Heart right ventricle (tissue), 16 donors: ENCODE measurements around the gene C15orf39. TPM values are rescaled to one million over a fixed set of nuclear protein-coding genes. Genes with fewer than 3 reads are reported as not detected.
A peak's percentile ranks its signal among the peaks of the same experiment; 100 is the strongest.

Experiments used
- ATAC-seq, 8 donors: fragments of 200-7000 bp; cut with Tn5 transposase; one replicate each; pipeline ENCODE4 v1.9.1; 2020; ENCODE audit warnings: mild to moderate bottlenecking in 8 of 8, moderate library complexity in 8 of 8, moderate number of reproducible peaks in 1 of 8
- DNase-seq, 2 donors: peaks; one replicate each; pipeline ENCODE4 v3.0.0-alpha.2; 2020
- H3K27ac ChIP-seq, 10 donors: fragments of 200-600 bp; sonication (generic) in 2 of 10; one replicate each; pipeline versions ENCODE4 v1.5.0 to v1.8.0; 2020 to 2022; ENCODE audit warnings: mild to moderate bottlenecking in 3 of 10
- H3K27me3 ChIP-seq, 7 donors: fragments of 200-600 bp; one replicate each; pipeline ENCODE4 v1.8.0; 2021 to 2022; ENCODE audit warnings: mild to moderate bottlenecking in 2 of 7
- H3K36me3 ChIP-seq, 9 donors: fragments of 200-600 bp; sonication (generic) in 1 of 9; one replicate each; pipeline versions ENCODE4 v1.5.0 to v1.8.0; 2020 to 2022; ENCODE audit warnings: mild to moderate bottlenecking in 2 of 9
- H3K4me1 ChIP-seq, 9 donors: fragments of 200-600 bp; sonication (generic) in 1 of 9; one replicate each; pipeline versions ENCODE4 v1.5.0 to v1.8.0; 2020 to 2022; ENCODE audit warnings: mild to moderate bottlenecking in 4 of 9
- H3K4me3 ChIP-seq, 10 donors: fragments of 200-600 bp; sonication (generic) in 2 of 10; one replicate each; pipeline versions ENCODE4 v1.5.0 to v1.8.0; 2020 to 2022; ENCODE audit warnings: mild to moderate bottlenecking in 7 of 10, moderate library complexity in 2 of 10
- H3K9me3 ChIP-seq, 11 donors: fragments of 200-600 bp in 10 of 11; sonication (generic) in 2 of 11; one replicate each; pipeline versions ENCODE4 v1.5.0 to v1.8.0; 2013 to 2022; ENCODE audit warnings: mild to moderate bottlenecking in 2 of 11, control low read depth in 1 of 11, moderate library complexity in 1 of 11
- WGBS, 2 donors: extraction: QIAGEN DNeasy Blood & Tissue Kit; methylation state at CpG; one replicate each; pipeline ENCODE4 v1.1.7; 2013; ENCODE audit warnings: inconsistent platforms in 1 of 2; 5-methylcytosine and 5-hydroxymethylcytosine counted together
- intact Hi-C, 10 donors: fragments of 100-400 bp; cut with DNase I; formaldehyde crosslinking; loops; one replicate each; pipeline versions ENCODE4 v1.11.1 to v1.14.2; 2022
- polyA plus RNA-seq, 2 donors: library from polyadenylated mRNA; stranded (reverse); fragments of 200-250 nt; gene quantifications; one replicate each; pipeline ENCODE4 v1.2.3, GENCODE V29; 2013
- total RNA-seq, 10 donors: library from RNA; stranded (reverse); fragmentation: NEBNext Ultra II Directional in 3 of 10; extraction: Animal tissue kit (Norgen Biotek cat#: 25700) in 3 of 10; gene quantifications; one replicate each; pipeline versions ENCODE4 v1.2.1 to v1.2.4, GENCODE V29; 2021 to 2023
- TF ChIP-seq, protein P1 (sequence below), 9 donors: fragments of 200-600 bp; sonication (generic) in 2 of 9; IDR thresholded peaks; one replicate each; pipeline versions ENCODE4 v1.5.0 to v1.8.0; 2021 to 2022; ENCODE audit warnings: antibody characterized with exemption in 9 of 9, mild to moderate bottlenecking in 5 of 9, moderate library complexity in 1 of 9
- donor health status: Arrhythmogenic right ventricular cardiomyopathy.
- donor health status: ischemic (EF 13 %, LVEDD 7.1; RV severe dilation, severe dysfunction).
- donor health status: healthy with polysubstance abuse.
- donor health status: DM: no; HTN: yes; CAD: no.
- donor health status: DM: no; HTN: no; CAD: no.
- donor health status: ischemic (EF 25% LVEDD 6.9; RV normal size, moderate dysfunction).
- donor health status: ischemic (EF 25% LVEDD 5.7; RV mildly dilated, moderate dysfunction).
- donor health status: healthy.
- donor health status: DM: yes; HTN: yes; CAD: no.
- donor health status: Ischemic cardiomyopathy.
- donor health status: ischemic (EF 35%, LVEDD 5.7; RV mildly dilated, moderate dysfunction).
- donor health status: nonischemic (EF 11% LVEDD 7.7; RV severe dilation, severe dysfunction).
- donor health status: DM: yes; HTN: yes; CAD: no.
- donor health status: PGD.
- donor health status: ischemic (EF 29% LVEDD 5.4; RV normal size, mild dysfunction).
- donor health status: nonischemic (EF 23%, LVEDD 6.1; RV moderate dilation, normal function).

Gene C15orf39
- total and polyA plus RNA-seq, 12 donors = 6.9 to 23.7 (median 14.2) TPM

DNA sequence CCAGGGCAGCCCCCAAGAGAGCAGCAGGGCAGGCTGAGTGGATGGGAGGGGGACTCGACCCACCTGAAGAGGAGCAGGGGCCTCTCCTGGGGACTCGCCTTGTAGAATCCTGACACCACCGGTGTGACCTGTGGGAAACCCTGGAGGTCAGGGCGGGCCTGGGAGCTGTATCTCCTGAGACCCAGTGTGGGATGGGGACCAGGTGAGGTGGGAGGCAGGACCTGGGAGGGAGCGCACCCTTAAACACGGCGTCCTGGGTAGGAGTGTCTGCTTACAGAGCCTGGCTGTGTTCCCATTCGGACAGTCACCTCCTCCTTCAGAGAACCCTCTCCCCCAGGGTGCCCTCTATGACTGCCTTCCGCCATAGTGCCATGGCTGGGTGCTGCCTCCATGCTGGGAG is 27.1 kb downstream of the C15orf39 start:
- Histone ChIP-seq H3K4me3 (no peak overlapping the region), H3K27ac (no peak overlapping the region), H3K27me3 (peaks cover 0 to 13% (median 0%) of the 10 kb centered on the region in 7 donors), H3K9me3 (no peaks in the 10 kb centered on the region), H3K4me1 (peaks cover 0 to 7% (median 0%) of the 10 kb centered on the region in 9 donors), H3K36me3 (no peaks in the 10 kb centered on the region)
- DNase-seq (no peak), ATAC-seq (no peak)
- TF ChIP-seq, protein P1, sequence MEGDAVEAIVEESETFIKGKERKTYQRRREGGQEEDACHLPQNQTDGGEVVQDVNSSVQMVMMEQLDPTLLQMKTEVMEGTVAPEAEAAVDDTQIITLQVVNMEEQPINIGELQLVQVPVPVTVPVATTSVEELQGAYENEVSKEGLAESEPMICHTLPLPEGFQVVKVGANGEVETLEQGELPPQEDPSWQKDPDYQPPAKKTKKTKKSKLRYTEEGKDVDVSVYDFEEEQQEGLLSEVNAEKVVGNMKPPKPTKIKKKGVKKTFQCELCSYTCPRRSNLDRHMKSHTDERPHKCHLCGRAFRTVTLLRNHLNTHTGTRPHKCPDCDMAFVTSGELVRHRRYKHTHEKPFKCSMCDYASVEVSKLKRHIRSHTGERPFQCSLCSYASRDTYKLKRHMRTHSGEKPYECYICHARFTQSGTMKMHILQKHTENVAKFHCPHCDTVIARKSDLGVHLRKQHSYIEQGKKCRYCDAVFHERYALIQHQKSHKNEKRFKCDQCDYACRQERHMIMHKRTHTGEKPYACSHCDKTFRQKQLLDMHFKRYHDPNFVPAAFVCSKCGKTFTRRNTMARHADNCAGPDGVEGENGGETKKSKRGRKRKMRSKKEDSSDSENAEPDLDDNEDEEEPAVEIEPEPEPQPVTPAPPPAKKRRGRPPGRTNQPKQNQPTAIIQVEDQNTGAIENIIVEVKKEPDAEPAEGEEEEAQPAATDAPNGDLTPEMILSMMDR (IDR thresholded peaks at IDR 0.05) = no peak
- WGBS, 2 donors = 91 to 95% methylated on average over 9 of the region's 9 CpGs
- intact Hi-C loops = no loop called here

DNA sequence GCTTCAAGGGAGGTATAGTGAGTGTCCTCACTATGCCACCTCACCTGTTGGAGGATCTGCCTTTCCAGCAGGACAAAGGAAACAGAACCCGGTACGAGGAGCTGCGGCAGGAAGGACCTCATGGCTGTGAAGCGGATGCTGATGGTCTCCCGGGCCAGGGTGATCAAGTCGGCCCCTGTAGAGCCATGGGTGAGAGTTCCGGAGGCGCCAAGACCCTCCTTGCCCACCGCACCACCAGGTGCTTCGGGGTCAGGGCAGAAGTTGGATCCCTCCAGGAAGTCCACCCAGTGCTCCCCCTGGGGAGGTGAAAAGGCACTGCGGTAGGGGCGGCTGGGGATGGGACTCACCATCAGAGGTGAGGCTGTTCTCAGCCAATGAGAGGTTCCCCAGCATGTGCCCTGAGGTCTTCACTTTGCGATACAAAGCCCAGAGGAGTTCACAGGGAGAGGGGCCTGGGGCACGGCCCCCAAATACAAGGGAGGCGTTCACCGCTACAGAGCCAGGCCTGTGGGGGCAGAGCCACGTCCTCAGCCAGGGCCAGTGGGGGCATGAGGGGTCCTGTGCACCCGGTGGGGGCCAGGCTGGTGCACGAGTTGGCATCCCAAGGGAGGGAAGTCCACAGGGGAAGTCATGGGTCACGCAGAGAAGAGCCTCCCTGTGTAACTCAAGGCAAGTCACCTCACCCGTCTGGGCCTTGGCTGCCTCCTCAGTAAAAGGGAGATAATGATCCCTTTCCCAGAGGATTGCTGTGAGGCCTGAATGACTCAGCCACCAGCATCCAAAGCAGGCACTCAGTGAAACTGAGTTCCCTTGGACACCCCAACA is 27.7 kb downstream of the C15orf39 start:
- H3K9me3 ChIP-seq = no peaks in the 10 kb centered on the region
- TF ChIP-seq, protein P1 (IDR thresholded peaks at IDR 0.05) = no peak
- intact Hi-C loops = loop anchor here in 1 of 10 donors (5.0 kb wide), 1 partner anchor 88 kb away; no protein-coding TSS in a partner anchor
- no peak for ATAC-seq
- WGBS, 2 donors = 91 to 93% methylated on average over 21 of the region's 21 CpGs
- peaks cover 0 to 16% (median 0%) of the 10 kb centered on the region in 7 donors for H3K27me3 ChIP-seq
- no peaks in the 10 kb centered on the region for H3K36me3 ChIP-seq
- peaks cover 0 to 7% (median 0%) of the 10 kb centered on the region in 9 donors for H3K4me1 ChIP-seq
- no peak overlapping the region for H3K4me3 ChIP-seq
- no peak for DNase-seq
- H3K27ac ChIP-seq = no peak overlapping the region

DNA sequence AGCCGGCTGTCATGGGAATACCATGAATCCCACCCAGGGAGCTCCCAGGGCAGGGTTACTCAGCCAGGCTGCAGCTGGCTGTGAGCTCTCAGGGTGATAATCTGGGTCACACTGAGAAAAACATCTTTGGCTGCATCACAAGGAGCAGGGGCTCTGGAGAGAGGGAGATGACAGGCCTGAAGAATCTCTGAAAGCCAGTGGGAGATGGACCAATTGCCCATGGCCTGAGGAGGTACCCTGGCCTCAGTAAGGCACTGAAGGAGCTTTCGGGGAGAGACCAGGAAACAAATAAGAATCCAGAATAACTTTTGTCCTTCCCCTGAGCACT is 28.3 kb downstream of the C15orf39 start:
- DNase-seq = no peak

DNA sequence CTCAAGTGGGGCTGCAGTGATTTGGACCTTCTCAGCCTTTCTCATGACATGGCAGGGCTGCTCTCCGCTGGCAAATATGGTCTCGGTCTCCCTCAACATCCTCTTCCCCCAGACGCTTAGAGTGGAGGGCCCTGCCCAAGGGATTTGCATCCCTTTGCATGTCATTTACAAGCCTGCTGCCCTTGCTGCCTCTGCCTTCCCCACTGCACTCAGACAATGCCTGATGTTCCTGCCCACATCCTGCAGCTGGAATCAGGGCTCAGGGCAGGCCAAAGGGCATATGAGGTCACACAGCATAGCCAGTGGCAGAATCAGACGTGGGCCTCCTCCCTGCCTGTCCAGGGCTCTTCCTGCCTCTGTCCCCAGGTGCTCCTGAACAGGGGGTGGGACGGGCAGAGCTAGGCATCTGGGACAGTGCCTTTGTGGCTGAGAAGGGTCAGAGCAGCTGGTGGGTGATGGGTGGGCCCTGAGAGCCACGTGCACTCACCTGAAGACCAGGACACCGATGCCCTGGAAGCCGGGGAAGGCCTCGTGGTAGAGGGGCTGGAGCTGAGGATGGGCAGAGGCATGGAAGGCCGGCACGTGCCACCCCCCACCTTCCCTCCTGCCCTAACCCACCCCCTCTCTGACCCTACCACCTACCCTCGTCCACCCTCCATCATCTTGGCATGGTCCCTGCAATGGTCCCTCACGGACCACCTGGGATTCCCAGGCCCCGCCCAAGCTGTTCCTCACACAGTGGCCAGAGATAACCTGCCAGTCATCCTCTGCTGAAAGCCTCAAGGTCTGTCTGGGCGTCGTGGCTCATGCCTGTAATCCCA is 29.1 kb downstream of the C15orf39 start:
- ATAC-seq (peak in 1 of 8 donors; percentile 18), DNase-seq (no peak)
- no peak overlapping the region for H3K27ac ChIP-seq
- H3K4me1 ChIP-seq = peaks cover 0 to 7% (median 0%) of the 10 kb centered on the region in 9 donors
- intact Hi-C loops = loop anchor here in 1 of 10 donors (5.0 kb wide), 1 partner anchor 87 kb away; no protein-coding TSS in a partner anchor
- TF ChIP-seq, protein P1 (IDR thresholded peaks at IDR 0.05) = no peak
- no peaks in the 10 kb centered on the region for H3K36me3 ChIP-seq
- no peak overlapping the region for H3K4me3 ChIP-seq
- peaks cover 0 to 16% (median 0%) of the 10 kb centered on the region in 7 donors for H3K27me3 ChIP-seq
- no peaks in the 10 kb centered on the region for H3K9me3 ChIP-seq
- 79 to 81% methylated on average over 16 of the region's 16 CpGs for WGBS, 2 donors

More for the DNA sequence above, 28.3 kb downstream of the C15orf39 start:
- peaks cover 0 to 7% (median 0%) of the 10 kb centered on the region in 9 donors for H3K4me1 ChIP-seq
- no peaks in the 10 kb centered on the region for H3K36me3 ChIP-seq
- intact Hi-C loops = loop anchor here in 1 of 10 donors (5.0 kb wide), 1 partner anchor 87 kb away; no protein-coding TSS in a partner anchor
- TF ChIP-seq, protein P1 (IDR thresholded peaks at IDR 0.05) = no peak
- no peak for ATAC-seq
- no peaks in the 10 kb centered on the region for H3K9me3 ChIP-seq
- no peak overlapping the region for H3K4me3 ChIP-seq
- peaks cover 0 to 16% (median 0%) of the 10 kb centered on the region in 7 donors for H3K27me3 ChIP-seq
- 88 to 89% methylated on average over 2 of the region's 2 CpGs for WGBS, 2 donors
- no peak overlapping the region for H3K27ac ChIP-seq
